ENCODE results near the gene ELMOD3. TPM values are rescaled to one million over a fixed set of nuclear protein-coding genes. Genes with fewer than 3 reads are reported as not detected.

Gene ELMOD3
- total and polyA plus RNA-seq, 9 of the 15 experiments (the other 6 are each of a cell fraction or from before 2014, with no cell fraction given): 2.7 to 18.7 (median 11.6) TPM

DNA sequence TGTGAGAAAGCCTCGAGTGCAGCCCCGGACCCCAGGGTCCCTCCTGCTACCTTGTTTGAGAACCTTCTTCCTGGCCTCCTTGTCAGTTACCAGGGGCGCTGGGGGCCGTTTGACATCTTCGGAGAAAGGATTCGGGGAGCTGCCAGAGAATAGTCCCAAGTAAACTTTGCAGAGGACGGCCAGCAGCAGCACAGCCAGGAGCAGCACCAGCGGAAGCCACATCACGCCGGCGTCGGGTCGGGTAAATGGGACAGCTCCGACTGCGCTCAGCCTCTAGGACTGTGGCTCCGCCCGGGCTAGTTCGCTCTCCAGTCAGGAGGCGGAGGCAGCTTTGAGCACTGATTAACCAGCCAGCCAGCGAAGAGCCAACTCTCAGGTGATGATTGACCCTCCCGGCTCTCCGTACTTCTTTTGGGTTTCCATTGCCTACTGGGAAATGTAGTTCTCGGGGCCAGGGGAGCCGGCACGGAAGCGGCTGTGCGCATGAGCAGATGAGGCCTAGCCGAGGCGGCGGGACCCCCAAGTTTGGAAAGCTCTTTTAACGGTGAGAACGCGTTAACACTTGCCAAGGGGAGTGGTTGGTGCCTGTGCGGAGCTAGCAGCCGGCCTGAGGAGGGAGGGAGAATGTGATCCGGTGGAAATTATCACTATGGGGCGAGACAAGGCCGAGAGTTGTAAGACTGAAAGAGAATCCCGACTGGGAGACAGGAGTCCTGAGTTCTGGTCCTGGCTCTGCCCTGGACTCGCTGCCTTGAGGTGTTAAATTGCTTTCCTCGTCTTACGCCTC lies at the start of gene ELMOD3, which contains the start of gene RETSAT (continued):
- TF ChIP-seq U2AF1 (optimal IDR thresholded peaks at IDR 0.05; ENCODE audit: low read depth, low read length) (no peak), KAT2B (IDR thresholded peaks at IDR 0.05; ENCODE audit: low read depth, low read length) (no peak), ZNF175 (CRISPR knock-in tag; IDR thresholded peaks at IDR 0.05; ENCODE audit: low read depth) (0 out of 2 replicates have a peak, but pooled peaks have one; percentile 42), HDGF (IDR thresholded peaks at IDR 0.05) (no peak), MCM3 (IDR thresholded peaks at IDR 0.05) (no peak), ATF1 (CRISPR knock-in tag; IDR thresholded peaks at IDR 0.05) (no peak), ATF1 (tag; IDR thresholded peaks at IDR 0.05) (peak; percentile 64), RB1 (IDR thresholded peaks at IDR 0.05; ENCODE audit: low read depth) (peak; percentile 76; the same call in 1 of the 2 replicates), HDAC8 (tag; IDR thresholded peaks at IDR 0.05) (no peak), HNRNPL (IDR thresholded peaks at IDR 0.05; ENCODE audit: low read depth, low read length) (0 out of 2 replicates have a peak, but pooled peaks have one; percentile 2), TCF7 (IDR thresholded peaks at IDR 0.05; ENCODE audit: borderline replicate concordance) (0 out of 2 replicates have a peak, but pooled peaks have one; percentile 30), ZNF143 (CRISPR knock-in tag; IDR thresholded peaks at IDR 0.05) (peak; percentile 96)
- TF ChIP-seq, protein P1, sequence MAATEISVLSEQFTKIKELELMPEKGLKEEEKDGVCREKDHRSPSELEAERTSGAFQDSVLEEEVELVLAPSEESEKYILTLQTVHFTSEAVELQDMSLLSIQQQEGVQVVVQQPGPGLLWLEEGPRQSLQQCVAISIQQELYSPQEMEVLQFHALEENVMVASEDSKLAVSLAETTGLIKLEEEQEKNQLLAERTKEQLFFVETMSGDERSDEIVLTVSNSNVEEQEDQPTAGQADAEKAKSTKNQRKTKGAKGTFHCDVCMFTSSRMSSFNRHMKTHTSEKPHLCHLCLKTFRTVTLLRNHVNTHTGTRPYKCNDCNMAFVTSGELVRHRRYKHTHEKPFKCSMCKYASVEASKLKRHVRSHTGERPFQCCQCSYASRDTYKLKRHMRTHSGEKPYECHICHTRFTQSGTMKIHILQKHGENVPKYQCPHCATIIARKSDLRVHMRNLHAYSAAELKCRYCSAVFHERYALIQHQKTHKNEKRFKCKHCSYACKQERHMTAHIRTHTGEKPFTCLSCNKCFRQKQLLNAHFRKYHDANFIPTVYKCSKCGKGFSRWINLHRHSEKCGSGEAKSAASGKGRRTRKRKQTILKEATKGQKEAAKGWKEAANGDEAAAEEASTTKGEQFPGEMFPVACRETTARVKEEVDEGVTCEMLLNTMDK (IDR thresholded peaks at IDR 0.05; ENCODE audit: borderline replicate concordance, insufficient read depth, low read depth, low read length, poor library complexity, severe bottlenecking): no peak
- TF ChIP-seq, protein P2, sequence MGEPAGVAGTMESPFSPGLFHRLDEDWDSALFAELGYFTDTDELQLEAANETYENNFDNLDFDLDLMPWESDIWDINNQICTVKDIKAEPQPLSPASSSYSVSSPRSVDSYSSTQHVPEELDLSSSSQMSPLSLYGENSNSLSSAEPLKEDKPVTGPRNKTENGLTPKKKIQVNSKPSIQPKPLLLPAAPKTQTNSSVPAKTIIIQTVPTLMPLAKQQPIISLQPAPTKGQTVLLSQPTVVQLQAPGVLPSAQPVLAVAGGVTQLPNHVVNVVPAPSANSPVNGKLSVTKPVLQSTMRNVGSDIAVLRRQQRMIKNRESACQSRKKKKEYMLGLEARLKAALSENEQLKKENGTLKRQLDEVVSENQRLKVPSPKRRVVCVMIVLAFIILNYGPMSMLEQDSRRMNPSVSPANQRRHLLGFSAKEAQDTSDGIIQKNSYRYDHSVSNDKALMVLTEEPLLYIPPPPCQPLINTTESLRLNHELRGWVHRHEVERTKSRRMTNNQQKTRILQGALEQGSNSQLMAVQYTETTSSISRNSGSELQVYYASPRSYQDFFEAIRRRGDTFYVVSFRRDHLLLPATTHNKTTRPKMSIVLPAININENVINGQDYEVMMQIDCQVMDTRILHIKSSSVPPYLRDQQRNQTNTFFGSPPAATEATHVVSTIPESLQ (CRISPR knock-in tag; IDR thresholded peaks at IDR 0.05): no peak
- TF ChIP-seq, protein P3, sequence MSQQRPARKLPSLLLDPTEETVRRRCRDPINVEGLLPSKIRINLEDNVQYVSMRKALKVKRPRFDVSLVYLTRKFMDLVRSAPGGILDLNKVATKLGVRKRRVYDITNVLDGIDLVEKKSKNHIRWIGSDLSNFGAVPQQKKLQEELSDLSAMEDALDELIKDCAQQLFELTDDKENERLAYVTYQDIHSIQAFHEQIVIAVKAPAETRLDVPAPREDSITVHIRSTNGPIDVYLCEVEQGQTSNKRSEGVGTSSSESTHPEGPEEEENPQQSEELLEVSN (IDR thresholded peaks at IDR 0.05; ENCODE audit: borderline replicate concordance in 1 of 2, extremely low read depth in 1 of 2, insufficient read depth in 1 of 2, insufficient read length in 1 of 2, low read depth in 1 of 2, low read length in 1 of 2, poor library complexity in 1 of 2, severe bottlenecking in 1 of 2): peak in 1 of 2 experiments; percentile 42
- TF ChIP-seq, protein P4, sequence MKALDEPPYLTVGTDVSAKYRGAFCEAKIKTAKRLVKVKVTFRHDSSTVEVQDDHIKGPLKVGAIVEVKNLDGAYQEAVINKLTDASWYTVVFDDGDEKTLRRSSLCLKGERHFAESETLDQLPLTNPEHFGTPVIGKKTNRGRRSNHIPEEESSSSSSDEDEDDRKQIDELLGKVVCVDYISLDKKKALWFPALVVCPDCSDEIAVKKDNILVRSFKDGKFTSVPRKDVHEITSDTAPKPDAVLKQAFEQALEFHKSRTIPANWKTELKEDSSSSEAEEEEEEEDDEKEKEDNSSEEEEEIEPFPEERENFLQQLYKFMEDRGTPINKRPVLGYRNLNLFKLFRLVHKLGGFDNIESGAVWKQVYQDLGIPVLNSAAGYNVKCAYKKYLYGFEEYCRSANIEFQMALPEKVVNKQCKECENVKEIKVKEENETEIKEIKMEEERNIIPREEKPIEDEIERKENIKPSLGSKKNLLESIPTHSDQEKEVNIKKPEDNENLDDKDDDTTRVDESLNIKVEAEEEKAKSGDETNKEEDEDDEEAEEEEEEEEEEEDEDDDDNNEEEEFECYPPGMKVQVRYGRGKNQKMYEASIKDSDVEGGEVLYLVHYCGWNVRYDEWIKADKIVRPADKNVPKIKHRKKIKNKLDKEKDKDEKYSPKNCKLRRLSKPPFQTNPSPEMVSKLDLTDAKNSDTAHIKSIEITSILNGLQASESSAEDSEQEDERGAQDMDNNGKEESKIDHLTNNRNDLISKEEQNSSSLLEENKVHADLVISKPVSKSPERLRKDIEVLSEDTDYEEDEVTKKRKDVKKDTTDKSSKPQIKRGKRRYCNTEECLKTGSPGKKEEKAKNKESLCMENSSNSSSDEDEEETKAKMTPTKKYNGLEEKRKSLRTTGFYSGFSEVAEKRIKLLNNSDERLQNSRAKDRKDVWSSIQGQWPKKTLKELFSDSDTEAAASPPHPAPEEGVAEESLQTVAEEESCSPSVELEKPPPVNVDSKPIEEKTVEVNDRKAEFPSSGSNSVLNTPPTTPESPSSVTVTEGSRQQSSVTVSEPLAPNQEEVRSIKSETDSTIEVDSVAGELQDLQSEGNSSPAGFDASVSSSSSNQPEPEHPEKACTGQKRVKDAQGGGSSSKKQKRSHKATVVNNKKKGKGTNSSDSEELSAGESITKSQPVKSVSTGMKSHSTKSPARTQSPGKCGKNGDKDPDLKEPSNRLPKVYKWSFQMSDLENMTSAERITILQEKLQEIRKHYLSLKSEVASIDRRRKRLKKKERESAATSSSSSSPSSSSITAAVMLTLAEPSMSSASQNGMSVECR (CRISPR knock-in tag; IDR thresholded peaks at IDR 0.05): 0 out of 2 replicates have a peak, but pooled peaks have one; percentile 45

All from K562 (cell line).